Astrocyte (in vitro differentiated cells and primary cell): ENCODE results near the gene GABARAP.

ENCODE experiments used
- CTCF ChIP-seq: IDR thresholded peaks from 2 replicates; pipeline ENCODE4 v1.5.1; 2011; ENCODE audit warnings: low read depth, mild to moderate bottlenecking, inconsistent platforms, low read length, moderate library complexity; ENCODE audit not compliant: insufficient read depth
- EZH2 ChIP-seq: IDR thresholded peaks from 2 replicates; pipeline ENCODE4 v1.6.1; 2012; ENCODE audit warnings: mild to moderate bottlenecking, low read length, inconsistent platforms; ENCODE audit not compliant: insufficient read depth

- TF ChIP-seq CTCF (no peak), EZH2 (no peak)
Measured at GRCh38 chr17:7262935-7263800, 20.9 kb upstream of the GABARAP start.
